Nephron (organoid): ENCODE measurements around the gene NRG2.

Experiments used
- H3K27ac Mint-ChIP-seq, 3 experiments: 2 replicates each; pipeline ENCODE4 v1.8.0; 2020; ENCODE audit warnings: mixed read lengths in 3 of 3, mild to moderate bottlenecking in 2 of 3, moderate library complexity in 1 of 3
- H3K27me3 Mint-ChIP-seq: 2 replicates; pipeline ENCODE4 v1.8.0; 2021; ENCODE audit warnings: low read depth, mild to moderate bottlenecking, moderate library complexity, mixed read lengths
- H3K36me3 Mint-ChIP-seq: 2 replicates; pipeline ENCODE4 v1.8.0; 2020; ENCODE audit warnings: low read depth, mixed read lengths
- H3K4me1 Mint-ChIP-seq: 2 replicates; pipeline ENCODE4 v1.8.0; 2020; ENCODE audit warnings: mixed read lengths
- H3K4me3 Mint-ChIP-seq, 3 experiments: 2 replicates each; pipeline ENCODE4 v1.8.0; 2020; ENCODE audit warnings: mild to moderate bottlenecking in 3 of 3, mixed read lengths in 3 of 3, moderate library complexity in 2 of 3
- H3K9me3 Mint-ChIP-seq: 2 replicates; pipeline ENCODE4 v1.8.0; 2020; ENCODE audit warnings: mixed read lengths
- TF ChIP-seq, protein P1 (sequence below), 3 experiments: fragments of 200-600 bp; sonication (generic); IDR thresholded peaks; one replicate each; pipeline ENCODE4 v1.5.0; 2021; ENCODE audit warnings: antibody characterized with exemption in 3 of 3; ENCODE audit not compliant: unreplicated experiment in 3 of 3

NRG2 gene

DNA sequence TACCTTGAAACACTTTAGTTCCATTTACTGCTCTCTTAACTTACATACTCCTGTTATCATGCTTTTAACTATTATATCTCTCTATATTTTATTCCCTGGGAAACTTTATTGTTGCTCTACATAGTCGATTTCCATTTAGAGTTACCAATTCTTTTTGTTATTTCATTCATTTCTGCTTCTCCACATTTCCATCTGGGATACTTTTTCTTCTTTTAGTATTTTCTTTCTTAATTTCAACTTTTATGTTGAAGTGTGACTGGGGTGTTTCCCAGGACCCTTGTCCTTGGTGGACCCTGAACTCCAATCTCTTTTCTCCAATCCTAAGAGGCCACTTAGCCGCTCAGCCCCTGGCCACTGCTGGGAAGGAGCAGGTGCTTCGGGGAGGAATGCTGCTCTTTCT lies 211.5 kb downstream of the NRG2 start:
- Mint-ChIP-seq H3K4me3 (no peak overlapping the region), H3K9me3 (peaks cover 6% of the 10 kb centered on the region), H3K27me3 (peaks cover 60% of the 10 kb centered on the region), H3K36me3 (no peaks in the 10 kb centered on the region), H3K27ac (no peak overlapping the region), H3K4me1 (no peaks in the 10 kb centered on the region)
- TF ChIP-seq, protein P1, sequence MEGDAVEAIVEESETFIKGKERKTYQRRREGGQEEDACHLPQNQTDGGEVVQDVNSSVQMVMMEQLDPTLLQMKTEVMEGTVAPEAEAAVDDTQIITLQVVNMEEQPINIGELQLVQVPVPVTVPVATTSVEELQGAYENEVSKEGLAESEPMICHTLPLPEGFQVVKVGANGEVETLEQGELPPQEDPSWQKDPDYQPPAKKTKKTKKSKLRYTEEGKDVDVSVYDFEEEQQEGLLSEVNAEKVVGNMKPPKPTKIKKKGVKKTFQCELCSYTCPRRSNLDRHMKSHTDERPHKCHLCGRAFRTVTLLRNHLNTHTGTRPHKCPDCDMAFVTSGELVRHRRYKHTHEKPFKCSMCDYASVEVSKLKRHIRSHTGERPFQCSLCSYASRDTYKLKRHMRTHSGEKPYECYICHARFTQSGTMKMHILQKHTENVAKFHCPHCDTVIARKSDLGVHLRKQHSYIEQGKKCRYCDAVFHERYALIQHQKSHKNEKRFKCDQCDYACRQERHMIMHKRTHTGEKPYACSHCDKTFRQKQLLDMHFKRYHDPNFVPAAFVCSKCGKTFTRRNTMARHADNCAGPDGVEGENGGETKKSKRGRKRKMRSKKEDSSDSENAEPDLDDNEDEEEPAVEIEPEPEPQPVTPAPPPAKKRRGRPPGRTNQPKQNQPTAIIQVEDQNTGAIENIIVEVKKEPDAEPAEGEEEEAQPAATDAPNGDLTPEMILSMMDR (IDR thresholded peaks at IDR 0.05; ENCODE audit: unreplicated experiment in 3 of 3) = no peak

DNA sequence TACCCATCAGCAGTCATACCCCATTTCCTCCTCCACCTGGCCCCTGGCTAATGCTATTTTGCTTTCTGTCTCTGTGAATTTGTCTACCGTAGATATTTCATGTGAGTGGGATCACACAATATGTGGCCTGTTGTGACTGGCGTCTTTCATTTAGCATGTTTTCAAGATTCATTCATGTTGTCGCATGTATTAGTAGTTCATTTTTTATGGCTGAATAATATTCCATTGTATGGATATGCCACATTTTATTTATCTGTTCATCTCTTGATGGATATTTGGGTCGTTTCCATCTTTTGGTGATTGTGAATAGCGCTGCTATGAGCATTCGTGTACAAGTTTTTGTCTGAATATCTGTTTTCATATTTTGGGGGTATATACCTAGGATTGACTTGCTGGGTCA lies 213.6 kb downstream of the NRG2 start:
- H3K9me3 Mint-ChIP-seq = peaks cover 6% of the 10 kb centered on the region
- H3K36me3 Mint-ChIP-seq = no peaks in the 10 kb centered on the region
- H3K4me1 Mint-ChIP-seq = no peaks in the 10 kb centered on the region
- peaks cover 54% of the 10 kb centered on the region for H3K27me3 Mint-ChIP-seq
- TF ChIP-seq, protein P1 (IDR thresholded peaks at IDR 0.05; ENCODE audit: unreplicated experiment in 3 of 3) = no peak
- no peak overlapping the region for H3K27ac Mint-ChIP-seq
- no peak overlapping the region for H3K4me3 Mint-ChIP-seq

DNA sequence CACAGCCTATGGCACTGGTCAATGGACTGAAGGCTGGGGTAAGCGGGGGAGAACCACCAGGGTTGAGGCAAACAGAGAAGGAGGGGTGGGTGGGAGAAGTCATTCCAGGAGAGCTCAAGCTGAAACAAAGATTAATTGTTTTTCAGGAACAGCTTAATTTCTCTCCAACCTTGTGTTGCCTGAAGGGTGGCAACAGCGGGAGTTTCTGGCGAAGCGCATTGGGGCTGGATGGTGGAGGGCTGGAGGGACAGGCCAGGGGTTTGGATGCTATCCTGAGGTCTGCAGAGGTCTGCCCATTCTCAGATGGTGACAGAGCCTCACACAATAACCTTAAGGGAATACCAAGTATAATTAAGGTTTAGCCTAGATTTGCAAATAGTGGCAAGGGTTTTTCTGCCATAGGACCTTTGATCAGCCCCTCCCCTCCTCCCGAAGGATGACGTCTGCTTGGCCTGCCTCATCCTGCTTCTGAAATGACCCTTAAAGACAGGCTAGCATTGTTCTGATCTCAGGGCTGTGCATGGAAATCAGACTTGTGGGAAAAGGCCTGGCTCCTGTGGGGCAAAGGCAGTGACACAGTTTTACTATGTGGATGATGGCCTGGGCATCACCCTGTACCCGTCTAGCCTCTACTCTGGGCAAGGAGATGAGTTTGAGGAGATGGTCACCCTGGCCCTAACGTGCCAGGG lies 214.7 kb downstream of the NRG2 start:
- Mint-ChIP-seq H3K4me3 (no peak overlapping the region), H3K4me1 (no peaks in the 10 kb centered on the region), H3K36me3 (no peaks in the 10 kb centered on the region), H3K9me3 (peaks cover 6% of the 10 kb centered on the region), H3K27ac (no peak overlapping the region), H3K27me3 (peaks cover 42% of the 10 kb centered on the region)
- TF ChIP-seq, protein P1 (IDR thresholded peaks at IDR 0.05; ENCODE audit: unreplicated experiment in 3 of 3) = no peak

DNA sequence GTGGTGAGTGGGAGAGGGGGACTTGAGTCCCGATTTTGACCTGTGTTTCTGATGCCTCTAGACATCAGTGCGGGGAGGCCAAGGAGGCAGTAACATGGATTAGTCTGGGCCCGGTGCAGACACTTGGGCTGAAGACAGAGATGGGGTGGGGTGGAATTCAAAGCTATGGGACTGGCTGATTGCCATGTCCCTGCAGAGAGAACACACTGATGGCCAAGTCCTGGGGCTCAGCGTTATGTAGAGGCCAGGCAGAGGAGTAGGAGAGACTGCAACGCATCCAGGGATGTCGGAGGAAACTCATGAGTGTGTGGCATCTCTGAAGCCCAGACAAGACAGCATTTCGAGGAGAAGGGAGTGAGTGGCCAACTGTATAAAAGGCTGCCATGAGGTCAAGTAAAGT lies 217.4 kb downstream of the NRG2 start:
- TF ChIP-seq, protein P1 (IDR thresholded peaks at IDR 0.05; ENCODE audit: unreplicated experiment in 3 of 3) = no peak
- peaks cover 2% of the 10 kb centered on the region for H3K9me3 Mint-ChIP-seq
- no peaks in the 10 kb centered on the region for H3K4me1 Mint-ChIP-seq
- H3K4me3 Mint-ChIP-seq = no peak overlapping the region
- no peak overlapping the region for H3K27ac Mint-ChIP-seq
- no peaks in the 10 kb centered on the region for H3K36me3 Mint-ChIP-seq
- peaks cover 27% of the 10 kb centered on the region for H3K27me3 Mint-ChIP-seq

DNA sequence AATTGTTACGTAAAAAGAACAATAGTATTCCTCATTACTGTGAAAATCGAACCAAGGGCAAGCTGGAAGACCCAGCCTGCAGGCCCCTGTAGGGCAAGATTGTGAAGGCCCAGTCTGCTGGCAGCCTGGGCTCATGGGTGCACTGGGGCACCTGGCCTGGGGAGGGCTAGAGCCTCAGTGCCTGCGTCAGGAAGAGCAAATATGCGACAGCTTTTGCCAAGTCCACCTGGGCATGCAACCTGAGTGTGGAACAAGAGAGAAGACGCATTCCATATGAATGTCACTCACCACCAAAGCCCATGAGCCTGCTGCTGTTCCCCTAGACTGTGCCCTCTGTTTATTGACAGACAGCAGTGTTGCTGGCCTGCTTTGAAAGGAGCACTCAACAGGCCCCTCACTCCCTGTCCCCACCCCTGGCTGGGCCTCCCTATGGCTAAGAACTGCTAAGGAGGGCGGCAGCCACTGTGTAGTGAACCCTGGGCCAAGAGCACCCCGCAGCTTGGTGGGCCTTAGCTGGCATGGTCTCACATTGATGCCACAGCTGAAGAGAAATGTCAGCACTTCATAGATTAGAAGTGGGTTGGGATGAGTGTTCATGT lies 219.2 kb downstream of the NRG2 start:
- H3K9me3 Mint-ChIP-seq = peaks cover 9% of the 10 kb centered on the region
- TF ChIP-seq, protein P1 (IDR thresholded peaks at IDR 0.05; ENCODE audit: unreplicated experiment in 3 of 3) = no peak
- H3K27ac Mint-ChIP-seq = no peak overlapping the region
- H3K27me3 Mint-ChIP-seq = peaks cover 37% of the 10 kb centered on the region
- no peak overlapping the region for H3K4me3 Mint-ChIP-seq
- no peaks in the 10 kb centered on the region for H3K36me3 Mint-ChIP-seq
- H3K4me1 Mint-ChIP-seq = no peaks in the 10 kb centered on the region
